ENCODE data around the gene LIMA1. TPM values are rescaled to one million over a fixed set of nuclear protein-coding genes. Genes with fewer than 3 reads are reported as not detected.

LIMA1 gene
- total RNA-seq, 1 donor from 2014 or later: 25.5 TPM

DNA sequence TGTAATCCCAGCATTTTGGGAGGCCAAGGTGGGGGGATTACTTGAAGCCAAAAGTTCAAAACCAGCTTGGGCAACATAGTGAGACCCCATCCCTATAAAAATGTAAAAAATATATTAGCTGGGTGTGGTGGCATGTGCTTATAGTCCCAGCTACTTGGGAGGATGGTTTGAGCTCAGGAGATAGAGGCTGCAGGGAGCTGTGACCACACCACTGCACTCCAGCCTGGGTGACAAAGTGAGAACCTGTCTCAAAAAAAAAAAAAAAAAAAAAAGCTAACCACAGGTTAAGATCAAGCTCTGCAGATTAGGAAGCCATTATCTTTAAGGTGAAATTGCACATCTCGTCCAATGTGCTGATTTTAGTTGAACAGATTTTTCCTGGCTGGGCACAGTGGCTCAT lies 92.5 kb downstream of the LIMA1 start:
- H3K27me3 Mint-ChIP-seq (ENCODE audit: low read depth): no peaks in the 10 kb centered on the region
- DNase-seq (ENCODE audit: low read depth, low spot score): no peak
- no peaks in the 10 kb centered on the region for H3K4me1 Mint-ChIP-seq
- TF ChIP-seq CTCF (conservative IDR thresholded peaks at IDR 0.05): no peak
- no peak overlapping the region for H3K4me3 Mint-ChIP-seq
- no peaks in the 10 kb centered on the region for H3K9me3 Mint-ChIP-seq
- H3K27ac Mint-ChIP-seq (ENCODE audit: unreplicated experiment): no peak overlapping the region
- peaks cover 4% of the 10 kb centered on the region for H3K36me3 Mint-ChIP-seq (ENCODE audit: low read depth)

DNA sequence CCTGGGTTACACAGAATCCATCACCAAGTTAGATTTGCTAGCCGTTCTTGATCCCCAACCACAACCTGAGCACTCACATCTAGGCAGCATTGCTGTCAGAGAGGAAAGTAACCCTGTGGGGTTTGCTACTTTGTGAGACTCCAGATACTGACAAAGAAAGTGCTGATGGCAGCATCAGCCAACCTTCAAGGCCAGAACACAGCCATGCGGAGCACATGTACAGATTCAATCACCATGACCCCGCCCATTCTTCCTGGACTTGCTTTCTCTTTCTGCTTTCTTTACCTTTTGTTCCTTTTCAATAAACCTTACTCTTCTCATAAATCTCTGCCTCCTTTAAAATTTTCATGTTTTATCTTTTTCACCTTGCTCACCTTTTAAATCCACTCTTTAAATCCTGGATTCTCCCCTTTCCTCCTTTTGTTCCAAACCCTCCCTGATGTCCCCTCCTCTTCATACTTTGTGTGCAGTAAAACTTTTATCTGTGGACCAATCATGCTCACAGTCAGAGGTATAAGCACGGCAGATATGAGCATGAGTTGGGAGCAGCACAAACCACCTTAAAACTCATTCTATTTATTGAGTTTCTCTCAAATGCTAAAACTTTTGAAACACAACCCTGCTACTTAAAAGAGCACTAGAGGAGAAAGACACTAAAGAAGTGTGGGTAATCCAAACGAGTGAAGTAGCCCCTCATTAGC lies 94.3 kb downstream of the LIMA1 start:
- no peaks in the 10 kb centered on the region for H3K4me1 Mint-ChIP-seq
- no peaks in the 10 kb centered on the region for H3K9me3 Mint-ChIP-seq
- peaks cover 4% of the 10 kb centered on the region for H3K36me3 Mint-ChIP-seq (ENCODE audit: low read depth)
- no peak for DNase-seq (ENCODE audit: low read depth, low spot score)
- no peak for TF ChIP-seq CTCF (conservative IDR thresholded peaks at IDR 0.05)
- no peaks in the 10 kb centered on the region for H3K27me3 Mint-ChIP-seq (ENCODE audit: low read depth)
- H3K4me3 Mint-ChIP-seq: no peak overlapping the region
- H3K27ac Mint-ChIP-seq (ENCODE audit: unreplicated experiment): no peak overlapping the region

DNA sequence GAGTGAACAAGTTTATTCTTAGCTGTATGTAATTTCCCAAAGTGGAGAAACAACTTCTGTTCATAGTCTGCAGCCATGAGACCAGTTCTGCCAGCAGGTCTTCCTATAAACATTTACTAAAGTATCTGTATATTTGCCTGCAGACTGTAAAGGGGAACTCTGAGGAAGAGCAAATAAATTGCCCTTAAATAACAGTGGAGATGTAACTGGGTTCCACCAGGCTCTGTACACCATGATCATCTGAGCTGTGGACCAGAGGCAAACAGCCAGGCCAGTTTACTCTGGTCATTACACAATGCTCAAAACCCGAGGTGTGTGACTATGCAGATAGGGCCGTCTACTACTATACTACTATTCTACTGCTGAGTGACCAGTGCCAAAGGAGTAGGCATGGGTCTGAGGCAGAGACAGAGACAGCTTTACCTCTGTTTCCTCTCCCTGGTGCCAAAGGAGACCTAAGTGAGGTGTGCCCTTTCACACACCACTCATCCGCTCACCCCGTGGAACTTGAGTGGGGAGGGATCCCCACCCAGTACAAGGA lies 95.0 kb downstream of the LIMA1 start:
- no peak for DNase-seq (ENCODE audit: low read depth, low spot score)
- H3K27ac Mint-ChIP-seq (ENCODE audit: unreplicated experiment): peak overlapping the region; percentile 88

GRCh38 chr12:50187084-50187900 lies 96.0 kb downstream of the LIMA1 start:
- no peak for DNase-seq (ENCODE audit: low read depth, low spot score)
- Mint-ChIP-seq H3K27me3 (ENCODE audit: low read depth) (no peaks in the 10 kb centered on the region), H3K4me1 (no peaks in the 10 kb centered on the region), H3K4me3 (no peak overlapping the region), H3K36me3 (ENCODE audit: low read depth) (no peaks in the 10 kb centered on the region), H3K9me3 (no peaks in the 10 kb centered on the region), H3K27ac (ENCODE audit: unreplicated experiment) (no peak overlapping the region)
- no peak for TF ChIP-seq CTCF (conservative IDR thresholded peaks at IDR 0.05)

More for the DNA sequence above, 95.0 kb downstream of the LIMA1 start:
- no peak overlapping the region for H3K4me3 Mint-ChIP-seq
- no peaks in the 10 kb centered on the region for H3K27me3 Mint-ChIP-seq (ENCODE audit: low read depth)
- no peaks in the 10 kb centered on the region for H3K9me3 Mint-ChIP-seq
- peaks cover 4% of the 10 kb centered on the region for H3K36me3 Mint-ChIP-seq (ENCODE audit: low read depth)
- no peaks in the 10 kb centered on the region for H3K4me1 Mint-ChIP-seq
- no peak for TF ChIP-seq CTCF (conservative IDR thresholded peaks at IDR 0.05)

DNA sequence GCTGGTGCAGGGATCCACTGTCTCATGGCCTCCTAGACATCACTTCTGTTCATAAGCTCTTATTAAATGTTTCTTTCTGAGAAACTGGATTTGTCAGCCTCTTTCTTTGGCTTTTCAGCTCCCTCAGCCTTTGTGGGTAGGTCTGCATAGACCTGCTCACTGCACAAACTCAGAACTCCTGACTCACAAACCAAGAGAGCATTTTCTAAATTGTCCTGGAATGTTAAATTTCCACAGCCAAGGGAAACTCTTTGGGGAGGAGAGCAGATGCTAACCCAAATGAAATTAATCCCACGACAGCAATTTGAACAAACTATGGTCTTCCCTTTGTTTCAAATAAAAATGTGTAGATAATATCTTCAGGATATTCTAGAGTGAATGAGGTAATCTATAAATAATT lies 96.6 kb downstream of the LIMA1 start:
- H3K27me3 Mint-ChIP-seq (ENCODE audit: low read depth): no peaks in the 10 kb centered on the region
- no peak for DNase-seq (ENCODE audit: low read depth, low spot score)
- no peak overlapping the region for H3K27ac Mint-ChIP-seq (ENCODE audit: unreplicated experiment)
- no peak for TF ChIP-seq CTCF (conservative IDR thresholded peaks at IDR 0.05)
- H3K4me1 Mint-ChIP-seq: no peaks in the 10 kb centered on the region
- H3K36me3 Mint-ChIP-seq (ENCODE audit: low read depth): no peaks in the 10 kb centered on the region
- H3K9me3 Mint-ChIP-seq: no peaks in the 10 kb centered on the region
- no peak overlapping the region for H3K4me3 Mint-ChIP-seq

Measured in neural crest cell (in vitro differentiated cells).